ENCODE data around the gene PDCD2. TPM values are rescaled to one million over a fixed set of nuclear protein-coding genes. Genes with fewer than 3 reads are reported as not detected.
A peak's percentile ranks its signal among the peaks of the same experiment; 100 is the strongest.

Gene PDCD2
- total and polyA plus RNA-seq, 2 experiments from 2014 or later: 145 to 181 TPM

- TF ChIP-seq ZNF462 (CRISPR knock-in tag; IDR thresholded peaks at IDR 0.05) (no peak), POLR2AphosphoS5 (IDR thresholded peaks at IDR 0.05; ENCODE audit: low read depth) (no peak)
- TF ChIP-seq, protein P1, sequence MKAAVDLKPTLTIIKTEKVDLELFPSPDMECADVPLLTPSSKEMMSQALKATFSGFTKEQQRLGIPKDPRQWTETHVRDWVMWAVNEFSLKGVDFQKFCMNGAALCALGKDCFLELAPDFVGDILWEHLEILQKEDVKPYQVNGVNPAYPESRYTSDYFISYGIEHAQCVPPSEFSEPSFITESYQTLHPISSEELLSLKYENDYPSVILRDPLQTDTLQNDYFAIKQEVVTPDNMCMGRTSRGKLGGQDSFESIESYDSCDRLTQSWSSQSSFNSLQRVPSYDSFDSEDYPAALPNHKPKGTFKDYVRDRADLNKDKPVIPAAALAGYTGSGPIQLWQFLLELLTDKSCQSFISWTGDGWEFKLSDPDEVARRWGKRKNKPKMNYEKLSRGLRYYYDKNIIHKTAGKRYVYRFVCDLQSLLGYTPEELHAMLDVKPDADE (IDR thresholded peaks at IDR 0.05): no peak
Observed at GRCh38 chr6:170597278-170597677, 12.8 kb upstream of the PDCD2 start (continued).

GRCh38 chr6:170596426-170596825 lies 12.0 kb upstream of the PDCD2 start:
- no peak overlapping the region for H3K27ac ChIP-seq (ENCODE audit: low read depth)
- TF ChIP-seq, protein P2, sequence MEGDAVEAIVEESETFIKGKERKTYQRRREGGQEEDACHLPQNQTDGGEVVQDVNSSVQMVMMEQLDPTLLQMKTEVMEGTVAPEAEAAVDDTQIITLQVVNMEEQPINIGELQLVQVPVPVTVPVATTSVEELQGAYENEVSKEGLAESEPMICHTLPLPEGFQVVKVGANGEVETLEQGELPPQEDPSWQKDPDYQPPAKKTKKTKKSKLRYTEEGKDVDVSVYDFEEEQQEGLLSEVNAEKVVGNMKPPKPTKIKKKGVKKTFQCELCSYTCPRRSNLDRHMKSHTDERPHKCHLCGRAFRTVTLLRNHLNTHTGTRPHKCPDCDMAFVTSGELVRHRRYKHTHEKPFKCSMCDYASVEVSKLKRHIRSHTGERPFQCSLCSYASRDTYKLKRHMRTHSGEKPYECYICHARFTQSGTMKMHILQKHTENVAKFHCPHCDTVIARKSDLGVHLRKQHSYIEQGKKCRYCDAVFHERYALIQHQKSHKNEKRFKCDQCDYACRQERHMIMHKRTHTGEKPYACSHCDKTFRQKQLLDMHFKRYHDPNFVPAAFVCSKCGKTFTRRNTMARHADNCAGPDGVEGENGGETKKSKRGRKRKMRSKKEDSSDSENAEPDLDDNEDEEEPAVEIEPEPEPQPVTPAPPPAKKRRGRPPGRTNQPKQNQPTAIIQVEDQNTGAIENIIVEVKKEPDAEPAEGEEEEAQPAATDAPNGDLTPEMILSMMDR (conservative IDR thresholded peaks at IDR 0.05; ENCODE audit: low read depth in 2 of 2): no peak
- no peak for TF ChIP-seq CREB1 (CRISPR knock-in tag; IDR thresholded peaks at IDR 0.05; ENCODE audit: low read depth)
- H3K9me2 ChIP-seq (ENCODE audit: insufficient read depth): no peaks in the 10 kb centered on the region
- H2AFZ ChIP-seq: 0 out of 2 replicates have a peak overlapping the region, but pooled peaks have one; percentile 70
- H3K27me3 Mint-ChIP-seq (ENCODE audit: insufficient read depth, low read depth, poor library complexity): peaks cover 5% of the 10 kb centered on the region
- H3K4me2 ChIP-seq: no peak overlapping the region
- no peaks in the 10 kb centered on the region for H3F3A ChIP-seq (replicated peaks; ENCODE audit: low read depth)
- H4K20me1 ChIP-seq (replicated peaks; ENCODE audit: insufficient read depth): no peaks in the 10 kb centered on the region
- H3K4me1 ChIP-seq (ENCODE audit: insufficient read depth): peaks cover 15% of the 10 kb centered on the region
- no peak overlapping the region for H3K4me3 Mint-ChIP-seq
- no peak for ATAC-seq
- no peaks in the 10 kb centered on the region for H3K27me3 ChIP-seq (ENCODE audit: insufficient read depth)
- H3K79me2 ChIP-seq (replicated peaks; ENCODE audit: insufficient read depth): no peaks in the 10 kb centered on the region
- peaks cover 24% of the 10 kb centered on the region for H3K36me3 Mint-ChIP-seq (ENCODE audit: low read depth)
- H3K4me1 Mint-ChIP-seq: peaks cover 23% of the 10 kb centered on the region
- H3K27ac Mint-ChIP-seq: no peak overlapping the region
- no peak overlapping the region for H3K4me3 ChIP-seq
- peaks cover 6% of the 10 kb centered on the region; the same call in 1 of the 2 replicates for H3K36me3 ChIP-seq (ENCODE audit: insufficient read depth)
- peaks cover 33% of the 10 kb centered on the region for H3K9me3 Mint-ChIP-seq
- DNase-seq (ENCODE audit: low spot score): no peak
